ENCODE data around the gene LRSAM1.

LRSAM1 gene

GRCh38 chr9:127500862-127501261, 49.6 kb downstream of the LRSAM1 start:
- DNase-seq = no peak

- DNase-seq = no peak
These were observed 50.6 kb downstream of the LRSAM1 start for GRCh38 chr9:127501821-127502343.

- no peak for DNase-seq
These were observed 51.5 kb downstream of the LRSAM1 start for GRCh38 chr9:127502706-127503378.

- no peak for DNase-seq
These were observed 52.1 kb downstream of the LRSAM1 start for GRCh38 chr9:127503379-127503921.

- peak; percentile 74 for DNase-seq
These were observed 52.9 kb downstream of the LRSAM1 start for GRCh38 chr9:127503947-127504886.

- DNase-seq = no peak
These were observed 53.6 kb downstream of the LRSAM1 start for GRCh38 chr9:127504887-127505251.

- DNase-seq = no peak
These were observed 54.2 kb downstream of the LRSAM1 start for GRCh38 chr9:127505396-127506116.

- DNase-seq = no peak
These were observed 55.0 kb downstream of the LRSAM1 start for GRCh38 chr9:127506117-127506813.

GRCh38 chr9:127506814-127507750, 55.8 kb downstream of the LRSAM1 start:
- DNase-seq = no peak

GRCh38 chr9:127507751-127508648, 56.7 kb downstream of the LRSAM1 start:
- no peak for DNase-seq

- DNase-seq = no peak
These were observed 57.6 kb downstream of the LRSAM1 start for GRCh38 chr9:127508901-127509260.

- no peak for DNase-seq
These were observed 58.1 kb downstream of the LRSAM1 start for GRCh38 chr9:127509261-127509954.

GRCh38 chr9:127509955-127510299, 58.6 kb downstream of the LRSAM1 start:
- no peak for DNase-seq

GRCh38 chr9:127514468-127514867, 63.2 kb downstream of the LRSAM1 start:
- DNase-seq = no peak

- no peak for DNase-seq
These were observed 65.7 kb downstream of the LRSAM1 start for GRCh38 chr9:127516835-127517607.

- DNase-seq = no peak
These were observed 66.3 kb downstream of the LRSAM1 start for GRCh38 chr9:127517620-127518019.

GRCh38 chr9:127518091-127518856, 67.0 kb downstream of the LRSAM1 start:
- no peak for DNase-seq

All from GDM1 (cell line).